ENCODE data around the gene CYP24A1.

Gene CYP24A1

DNA sequence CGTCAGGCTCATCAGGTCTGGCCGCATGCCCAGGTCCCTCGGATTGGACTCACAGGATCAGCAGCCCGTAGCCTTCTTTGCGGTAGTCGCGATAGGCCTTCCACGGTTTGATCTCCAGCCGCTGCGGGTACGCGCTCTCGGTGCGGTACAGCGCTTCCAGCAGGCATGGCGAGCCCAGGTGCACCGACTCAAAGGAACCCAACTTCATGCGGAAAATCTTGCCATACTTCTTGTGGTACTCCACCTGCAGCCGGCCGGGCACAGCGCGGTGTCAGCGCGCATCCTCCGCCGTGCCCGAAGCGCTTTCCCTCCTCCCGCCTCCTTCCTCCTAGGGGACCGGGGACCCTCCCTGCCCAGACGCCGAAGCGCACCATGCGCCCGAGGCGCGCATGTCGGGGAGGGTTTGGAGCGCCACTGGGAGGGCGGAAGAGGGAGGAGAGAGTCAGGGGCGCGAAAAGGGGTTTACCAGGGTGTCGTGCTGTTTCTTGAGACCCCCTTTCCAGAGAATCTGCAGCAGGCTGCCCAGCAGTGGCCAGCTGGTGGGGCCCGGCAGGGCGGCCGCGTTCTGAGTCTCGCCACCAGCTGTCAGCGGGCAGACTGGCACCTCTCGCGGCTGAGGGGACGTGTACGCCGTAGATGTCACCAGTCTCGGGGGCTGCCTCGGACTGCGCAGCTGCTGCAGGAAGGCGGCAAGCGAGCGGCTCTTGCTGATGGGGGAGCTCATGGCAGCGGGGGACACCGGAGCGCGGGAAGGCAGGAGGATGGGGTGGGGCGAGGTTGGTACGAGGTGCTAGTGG lies 732 bp downstream of the CYP24A1 start:
- DNase-seq, result peak; percentile 22

DNA sequence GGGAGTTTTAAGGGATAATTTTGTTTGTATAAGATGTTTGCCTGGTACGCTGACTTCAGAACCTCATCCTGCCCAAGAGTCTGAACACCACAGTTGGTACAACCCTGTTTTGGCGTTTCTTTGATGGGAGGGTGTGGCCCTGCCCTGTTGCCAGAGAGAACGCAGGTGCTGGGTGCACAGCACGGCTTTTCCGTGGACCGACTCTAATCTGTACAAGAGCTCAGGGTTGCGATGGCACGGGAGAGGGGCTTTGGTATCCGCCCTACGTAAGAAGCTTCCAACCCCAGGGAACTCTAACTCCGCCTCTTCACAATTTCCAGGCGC lies 1.3 kb downstream of the CYP24A1 start:
- no peak for DNase-seq

DNA sequence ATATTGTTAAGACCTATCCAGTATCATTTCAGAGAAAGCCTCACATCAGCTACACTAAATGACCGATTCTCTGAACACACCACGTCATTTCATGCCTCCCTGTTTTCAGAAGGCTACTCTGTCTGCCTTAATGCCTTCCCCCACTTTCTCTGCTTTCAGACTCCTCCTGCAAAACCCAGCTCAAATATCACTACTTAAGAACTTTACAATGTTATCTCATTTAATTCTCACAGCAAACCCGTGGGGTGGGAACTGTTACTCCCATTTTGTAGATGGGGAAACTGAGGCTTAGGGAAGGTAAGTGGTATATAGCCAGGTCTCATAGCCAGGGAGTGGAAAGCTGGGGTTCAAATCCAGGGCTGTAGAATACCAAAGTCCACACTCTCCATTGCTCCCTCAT lies 2.8 kb downstream of the CYP24A1 start:
- no peak for DNase-seq

DNA sequence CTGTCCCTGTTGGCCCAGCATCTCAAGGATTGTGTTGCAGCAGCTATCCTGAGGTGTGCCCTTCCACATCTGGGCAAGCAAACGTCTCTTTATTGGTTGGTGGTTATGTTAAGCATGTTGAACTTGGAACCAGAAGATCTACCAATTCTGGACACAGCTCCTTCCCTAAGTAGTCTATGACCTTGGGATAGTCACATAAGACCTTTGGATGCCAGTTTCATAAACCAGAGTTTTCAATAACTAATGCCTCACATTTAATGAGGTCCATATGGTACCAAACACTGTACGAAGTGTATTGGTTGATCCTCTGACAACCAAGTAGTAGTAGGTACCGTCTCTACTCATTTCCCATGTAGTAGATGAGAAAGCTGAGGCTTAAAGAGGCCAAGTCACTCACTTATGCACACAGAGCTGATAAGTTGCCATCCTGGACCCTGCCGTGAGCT lies 3.7 kb downstream of the CYP24A1 start:
- DNase-seq, result no peak

DNA sequence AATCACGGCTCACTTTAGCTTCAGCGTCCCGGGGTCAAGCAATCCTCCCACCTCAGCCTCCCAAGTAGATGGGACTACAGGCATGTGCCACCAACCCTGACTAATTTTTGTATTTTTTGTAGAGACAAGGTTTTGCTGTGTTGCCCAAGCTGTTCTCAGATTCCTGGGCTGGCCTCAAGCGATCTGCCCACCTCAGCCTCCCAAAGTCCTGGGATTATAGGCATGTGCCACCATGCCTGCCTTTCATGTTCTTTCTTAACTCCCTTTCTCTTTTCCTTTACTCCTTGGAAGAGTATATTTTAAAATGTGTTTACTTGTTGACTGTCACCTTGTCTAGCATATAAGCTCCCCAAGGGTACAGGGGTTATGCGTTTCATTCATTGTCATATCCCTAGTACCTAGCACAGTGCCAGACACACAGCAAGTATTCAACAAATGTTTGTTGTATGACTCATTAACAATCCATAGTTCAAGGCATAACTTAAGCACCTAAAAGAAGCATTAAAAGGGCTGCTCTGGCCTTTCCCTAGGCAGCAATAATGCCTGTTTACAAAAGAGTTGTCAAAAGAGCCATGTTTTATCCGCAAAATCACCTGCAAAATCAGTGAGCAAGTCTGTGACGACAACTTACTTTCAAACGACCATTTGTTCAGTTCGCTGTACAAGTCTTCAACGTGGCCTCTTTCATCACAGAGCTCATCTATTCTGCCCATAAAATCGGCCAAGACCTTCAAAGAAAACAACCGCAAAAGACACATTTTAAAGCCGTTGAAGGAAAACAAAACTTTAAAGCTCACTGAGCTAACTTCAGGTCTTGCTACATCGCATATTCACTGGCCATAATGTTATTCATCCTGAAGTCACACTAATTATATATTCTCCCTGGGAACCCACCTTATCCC lies 4.6 kb downstream of the CYP24A1 start:
- no peak for DNase-seq

DNA sequence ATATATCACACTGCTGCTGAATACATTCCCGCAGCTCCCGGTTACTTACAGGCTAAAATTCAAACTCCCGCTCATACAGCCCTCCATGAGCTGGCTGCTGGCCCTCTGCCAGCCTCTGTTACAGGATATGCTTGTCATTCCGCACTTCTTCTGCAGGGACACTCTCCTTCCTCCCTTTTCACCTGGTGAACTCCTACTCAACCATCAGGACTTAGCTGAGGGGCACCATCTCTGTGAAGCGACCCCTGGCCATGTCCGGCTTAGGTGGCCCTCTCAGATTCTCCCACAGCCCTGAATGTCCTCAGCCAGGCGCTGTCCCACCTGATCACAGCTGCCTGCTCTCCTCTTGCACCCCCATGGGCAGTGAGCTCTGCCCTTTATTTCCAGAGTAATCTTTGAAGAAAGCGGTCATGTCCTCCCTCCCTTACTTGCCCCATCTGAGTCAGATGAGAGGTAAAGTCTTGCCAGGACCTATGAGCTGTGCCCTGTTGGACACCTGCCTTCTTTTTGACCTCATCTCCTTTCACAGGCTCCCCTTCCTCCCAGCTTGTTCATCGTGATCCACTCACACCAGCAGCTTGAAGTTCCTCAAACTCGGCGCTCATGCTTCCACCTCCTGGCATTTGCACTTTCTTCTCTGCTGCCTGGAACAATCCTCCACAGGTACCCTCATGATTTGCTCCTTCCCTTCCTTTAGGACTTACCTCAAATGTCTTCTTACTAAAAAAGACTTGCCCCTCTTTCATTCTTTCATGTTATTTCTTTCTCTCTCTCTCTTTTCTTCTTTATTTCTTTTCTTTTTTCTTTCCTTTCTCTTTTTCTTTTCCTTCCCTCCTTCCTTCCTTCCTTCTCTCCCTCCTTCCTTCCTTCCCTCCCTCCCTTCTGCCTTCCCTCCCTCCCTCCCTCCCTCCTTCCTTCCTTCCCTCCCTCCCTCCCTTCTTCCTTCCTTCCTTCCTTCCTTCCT lies 5.6 kb downstream of the CYP24A1 start:
- DNase-seq, result no peak

DNA sequence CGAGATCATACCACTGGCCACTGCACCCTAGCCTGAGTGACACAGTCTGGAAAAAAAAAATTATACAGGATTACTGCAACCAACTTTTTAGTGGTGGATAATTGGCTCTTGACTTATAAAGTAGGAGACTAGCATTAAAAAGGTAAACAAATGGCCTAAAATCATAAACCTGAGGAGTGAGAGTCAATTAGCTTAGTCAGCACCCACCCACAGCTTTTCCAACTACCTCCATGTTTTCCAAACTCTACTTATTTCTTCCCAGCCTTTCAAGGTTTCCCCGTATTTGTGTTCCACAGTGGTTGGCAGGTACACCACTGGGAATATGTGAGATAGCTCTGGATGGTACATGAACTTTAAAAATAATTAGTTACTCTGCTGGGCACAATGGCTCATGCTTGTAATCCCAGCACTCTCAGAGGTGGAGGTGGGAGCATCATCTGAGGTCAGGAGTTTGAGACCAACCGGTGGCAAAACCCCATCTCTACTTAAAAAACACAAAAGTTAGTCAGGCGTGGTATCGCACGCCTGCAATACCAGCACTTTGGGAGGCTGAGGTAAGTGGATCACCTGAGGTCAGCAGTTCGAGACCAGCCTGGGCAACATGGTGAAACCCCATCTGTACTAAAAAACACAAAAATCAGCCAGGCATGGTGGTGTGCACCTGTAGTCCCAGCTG lies 6.7 kb downstream of the CYP24A1 start:
- no peak for DNase-seq

DNA sequence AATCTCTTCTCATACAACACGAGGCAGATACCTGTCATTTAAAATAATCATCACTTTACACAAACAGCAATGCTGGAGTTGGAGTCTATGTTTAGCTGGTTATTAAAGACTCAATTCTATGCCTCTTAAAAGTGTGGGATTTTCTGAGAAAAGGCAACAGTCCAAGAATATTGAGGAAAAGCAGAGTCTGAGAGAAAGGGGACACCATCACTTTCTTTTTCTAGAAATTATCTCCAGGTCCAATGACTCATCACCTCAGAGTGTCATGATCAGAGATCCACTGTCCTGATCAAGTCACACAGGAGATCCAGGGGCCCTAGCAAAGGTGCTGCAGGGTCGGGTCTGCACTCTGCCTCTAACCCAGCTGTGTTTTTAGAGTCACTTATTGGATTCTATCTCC lies 8.0 kb downstream of the CYP24A1 start:
- no peak for DNase-seq

DNA sequence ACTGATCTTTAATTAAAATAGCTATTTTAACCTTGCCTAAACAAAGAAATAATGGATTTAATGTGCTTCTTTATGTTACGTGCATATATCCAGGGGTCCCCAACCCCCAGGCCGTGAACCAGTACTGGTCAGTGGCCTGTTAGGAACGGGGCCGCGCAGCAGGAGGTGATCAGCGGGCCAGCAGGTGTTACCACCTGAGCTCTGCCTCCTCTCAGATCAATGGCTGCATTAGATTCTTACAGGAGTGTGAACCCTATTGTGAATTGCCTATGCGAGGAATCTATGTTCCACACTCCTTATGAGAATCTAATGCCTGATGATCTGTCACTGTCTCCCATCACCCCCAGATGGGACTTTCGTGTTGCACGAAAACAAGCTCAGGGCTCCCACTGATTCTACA lies 8.8 kb downstream of the CYP24A1 start:
- DNase-seq, result no peak

DNA sequence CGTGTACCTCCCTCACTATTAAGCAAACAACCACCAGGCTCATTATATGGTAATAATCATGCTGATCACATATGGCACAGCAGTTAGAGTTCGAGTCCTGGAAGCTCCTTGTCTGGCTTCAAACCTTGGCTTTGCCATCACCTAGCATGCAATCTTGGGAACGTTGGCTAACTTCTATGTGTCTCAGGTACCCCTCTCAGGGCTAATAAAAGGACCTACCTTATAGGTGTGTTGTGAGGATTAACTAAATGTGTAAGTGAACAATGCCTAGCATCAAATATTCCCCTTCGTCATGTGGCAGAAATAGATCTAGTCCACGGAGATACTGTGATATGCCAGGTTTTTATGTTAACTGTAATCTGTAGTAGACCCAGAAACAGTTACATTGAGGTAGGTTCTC lies 10.4 kb downstream of the CYP24A1 start:
- DNase-seq, result no peak

DNA sequence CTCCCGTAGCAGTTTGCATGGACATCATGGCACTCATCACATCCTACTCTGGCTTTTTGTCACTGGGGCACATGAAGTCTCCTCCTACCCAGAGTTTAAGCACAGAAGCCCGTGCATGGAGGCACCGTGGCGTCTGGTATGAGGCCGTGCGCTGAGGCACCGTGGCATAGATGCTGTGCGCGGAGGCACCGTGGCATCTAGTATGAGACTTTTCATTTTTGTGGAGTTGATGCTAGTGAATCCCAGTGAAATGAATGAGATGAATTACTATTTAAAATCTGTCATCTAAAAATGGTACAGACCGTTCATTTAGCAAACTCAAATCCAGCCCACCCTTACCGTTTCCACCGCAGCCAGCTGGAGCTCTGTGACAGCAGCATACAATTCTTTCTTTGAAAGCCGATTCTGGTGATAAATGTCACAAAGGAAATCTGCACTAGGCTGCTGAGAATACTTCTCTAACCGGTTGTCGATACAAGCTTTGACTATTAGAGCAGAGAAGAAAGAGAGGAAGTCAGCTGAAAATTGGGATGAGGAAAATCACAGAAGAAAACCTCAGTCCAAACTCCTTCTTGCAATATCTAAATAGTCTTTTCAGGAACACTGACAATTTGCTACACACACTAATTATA lies 11.3 kb downstream of the CYP24A1 start:
- no peak for DNase-seq

DNA sequence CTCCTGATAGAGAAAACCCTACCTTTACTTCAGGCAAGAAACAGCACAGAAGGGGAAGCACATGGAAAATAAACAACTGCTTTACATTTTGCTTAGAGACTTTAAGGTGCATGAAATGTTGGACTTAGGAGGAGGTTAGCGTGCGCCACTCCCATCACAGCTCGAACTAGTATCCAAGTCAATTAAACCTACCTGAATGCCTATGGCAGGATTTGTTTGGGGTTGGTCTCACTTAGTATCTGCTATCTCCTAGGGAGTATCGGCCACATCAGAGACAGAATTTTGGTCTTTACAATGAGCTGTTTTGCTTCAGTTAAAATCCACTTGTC lies 12.0 kb downstream of the CYP24A1 start:
- DNase-seq, result no peak

DNA sequence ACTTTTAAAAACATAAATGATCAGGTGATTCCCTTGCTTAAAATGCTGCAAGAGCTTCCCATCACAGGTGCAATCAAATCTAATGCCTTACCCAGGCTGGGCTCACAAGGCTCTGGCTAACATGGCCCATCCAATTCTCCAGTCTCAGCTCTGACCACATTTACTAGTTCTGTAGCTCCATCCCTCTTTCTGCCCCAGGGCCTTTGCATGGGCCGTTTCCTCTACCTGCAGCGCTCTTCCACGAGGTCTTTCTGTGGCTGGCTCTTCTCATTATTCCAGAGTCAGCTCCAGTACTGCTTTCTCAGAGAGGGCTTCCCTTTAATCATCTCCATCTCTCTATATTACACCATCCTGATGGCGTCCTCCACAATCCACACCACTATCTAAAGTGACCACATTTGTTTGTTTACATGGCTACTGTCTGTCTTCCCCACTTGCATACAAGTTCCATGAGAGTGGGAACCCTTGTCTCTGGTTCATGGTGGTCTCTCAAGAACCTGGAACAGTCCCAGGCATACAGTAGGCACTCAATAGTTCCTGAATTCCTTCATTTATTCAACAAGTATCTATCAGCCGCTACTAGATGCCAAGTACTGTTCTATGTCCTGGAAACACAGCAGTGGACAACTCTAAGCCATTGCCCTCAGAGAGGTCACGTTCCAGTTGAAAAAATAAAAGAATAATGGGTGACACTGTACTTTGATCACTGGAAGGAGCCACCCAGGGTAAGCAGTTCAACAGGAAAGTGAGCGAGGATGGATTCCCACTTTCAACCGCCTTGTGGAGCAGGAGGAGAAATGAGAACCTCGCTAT lies 12.6 kb downstream of the CYP24A1 start:
- no peak for DNase-seq

DNA sequence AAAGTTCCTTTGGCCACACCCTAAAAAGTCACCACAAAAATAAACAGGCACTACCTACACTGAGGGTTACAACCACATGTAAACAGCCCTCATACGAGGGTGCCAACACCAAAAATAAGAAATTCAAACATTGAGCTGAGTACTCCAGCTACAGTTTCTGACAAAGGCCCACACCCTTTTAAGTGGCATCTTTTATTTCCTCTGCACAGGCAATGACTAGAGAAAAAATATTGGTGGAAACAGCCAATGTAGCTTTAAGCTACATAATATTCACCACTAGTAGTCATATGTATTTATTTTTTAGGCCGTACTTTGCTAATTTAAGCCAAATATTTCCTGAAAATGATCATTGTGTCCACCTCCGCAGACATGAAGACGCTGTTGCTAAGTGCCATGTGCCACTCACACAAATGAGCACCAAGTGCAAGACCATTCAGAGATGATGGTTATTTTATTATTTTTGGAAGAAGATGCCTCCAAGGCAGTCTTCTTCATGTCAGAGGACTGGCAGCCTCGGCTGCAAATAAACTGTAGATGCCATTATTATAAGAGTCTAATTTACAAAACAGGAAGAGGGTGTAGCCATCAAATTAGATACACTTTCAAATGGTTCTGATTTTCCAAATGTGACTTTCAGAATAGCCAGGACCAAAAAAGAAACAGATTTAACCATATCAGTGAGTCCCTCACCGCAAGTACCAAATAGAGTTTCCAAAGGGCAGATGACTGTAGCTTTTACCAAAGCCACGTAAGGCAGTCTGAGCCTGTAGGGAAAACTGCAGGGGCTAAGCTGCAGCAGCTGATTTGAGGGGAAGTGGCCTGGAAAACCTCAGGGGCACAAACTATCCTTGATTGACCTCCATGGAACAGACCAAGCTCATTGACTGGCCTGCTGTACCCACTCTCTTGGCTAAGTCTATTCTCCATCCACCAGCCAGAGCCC lies 13.4 kb downstream of the CYP24A1 start:
- no peak for DNase-seq

DNA sequence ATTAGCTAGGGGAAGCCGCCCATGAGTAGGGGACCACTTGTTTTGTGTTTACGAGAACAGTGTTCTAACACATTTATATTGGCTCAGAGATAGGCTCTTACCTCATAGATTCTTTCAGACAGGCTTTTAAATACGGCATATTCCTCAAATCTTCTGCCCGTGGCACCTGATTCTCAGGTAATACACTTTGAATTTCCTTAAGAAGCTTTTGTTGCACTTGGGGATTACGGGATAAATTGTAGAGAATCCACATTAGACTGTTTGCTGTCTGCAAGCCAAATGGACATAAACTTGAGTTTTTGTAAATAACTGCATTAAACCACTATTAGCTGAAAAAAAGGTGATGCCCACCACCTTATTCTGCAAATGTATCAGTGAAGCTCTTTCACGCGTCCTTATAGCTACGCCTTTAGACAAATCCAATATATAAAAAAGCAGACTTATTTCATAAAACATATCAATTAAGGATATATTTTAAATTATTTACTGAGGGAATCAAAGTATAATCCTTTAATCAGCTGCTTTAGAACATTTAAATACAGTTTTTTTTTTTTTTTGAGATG lies 14.8 kb downstream of the CYP24A1 start:
- no peak for DNase-seq

DNA sequence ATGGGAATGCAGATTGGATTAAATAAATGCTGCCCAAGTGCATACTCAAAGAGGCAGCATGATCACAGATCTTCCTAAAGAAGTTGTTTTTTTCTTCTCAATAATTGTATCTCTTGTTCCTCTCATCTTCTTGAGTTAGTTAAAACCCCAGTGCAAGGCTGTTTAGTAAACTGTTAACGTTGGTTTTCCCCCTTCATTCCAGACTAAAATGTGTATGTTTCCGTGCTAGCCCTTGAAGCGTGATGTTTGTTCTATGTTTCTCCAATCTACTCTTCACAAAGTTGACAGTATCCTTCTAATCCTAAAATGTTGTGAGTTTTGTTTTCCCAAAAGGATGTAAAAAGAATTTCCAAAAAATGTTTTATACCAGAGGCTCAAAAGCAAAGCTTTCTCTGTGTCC lies 15.6 kb downstream of the CYP24A1 start:
- DNase-seq, result no peak

DNA sequence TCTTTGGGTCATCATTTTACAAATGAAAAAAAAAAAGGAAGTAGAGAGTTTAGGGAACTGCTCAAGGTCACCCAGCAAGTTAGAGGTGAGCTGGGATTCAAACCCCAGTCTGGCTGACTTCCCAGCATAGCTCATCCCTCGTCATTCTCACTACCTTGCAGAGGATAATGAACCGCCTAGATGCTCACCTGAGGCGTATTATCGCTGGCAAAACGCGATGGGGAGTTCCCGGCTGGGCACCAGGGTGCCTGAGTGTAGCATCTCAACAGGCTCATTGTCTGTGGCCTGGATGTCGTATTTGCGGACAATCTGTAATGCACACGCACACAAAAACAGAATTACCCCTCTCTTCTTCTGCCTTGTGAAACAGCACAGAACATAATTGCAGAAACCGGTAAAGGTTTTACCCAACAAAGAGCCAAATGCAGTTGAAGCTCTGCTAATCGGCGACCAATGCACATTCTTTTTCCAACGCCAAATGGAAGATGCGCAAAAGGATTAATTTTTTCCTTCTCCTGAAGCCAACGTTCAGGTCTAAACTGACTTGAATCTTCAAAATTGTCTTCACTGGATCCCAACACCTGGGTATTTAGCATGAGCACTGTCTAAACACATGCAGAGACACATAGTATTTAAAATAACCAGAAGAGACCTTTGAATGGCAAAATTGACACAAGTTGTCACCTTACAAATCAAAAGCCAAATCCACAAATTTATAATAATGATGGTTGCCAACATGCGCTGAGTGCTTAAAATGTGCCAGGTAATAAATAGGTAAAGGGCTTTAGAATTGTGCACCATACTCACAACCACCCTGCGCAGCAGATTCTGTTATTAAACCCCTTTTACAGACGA lies 16.6 kb downstream of the CYP24A1 start:
- DNase-seq, result no peak

DNA sequence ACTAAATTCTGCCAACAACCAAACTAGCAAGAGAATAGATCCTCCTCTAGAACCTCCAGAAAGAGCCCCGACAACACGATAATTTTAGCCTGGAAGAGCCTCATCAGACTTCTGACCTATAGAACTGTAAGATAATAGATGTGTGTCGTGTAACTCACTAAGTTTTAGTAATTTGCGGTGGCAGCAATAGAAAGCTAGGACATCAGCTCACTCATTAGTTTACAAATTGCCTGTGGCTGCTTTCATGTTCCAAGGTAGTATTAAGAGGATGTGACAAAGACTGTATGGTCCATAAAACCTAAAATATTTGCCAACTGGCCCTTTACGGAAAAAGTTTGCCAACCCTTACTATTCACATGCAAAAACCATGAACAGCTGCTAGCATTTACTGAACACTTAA lies 17.3 kb downstream of the CYP24A1 start:
- no peak for DNase-seq

Data from fibroblast of skin of scalp (primary cell).